Endothelial cell of hepatic sinusoid (primary cell): ENCODE measurements around the gene DSCAM.

ENCODE experiments used
- in situ Hi-C: cut with HindIII; loops from 2 replicates; pipeline ENCODE4 v1.10.0; 2017; ENCODE audit warnings: low sequenced_read_pairs

The DSCAM gene

DNA sequence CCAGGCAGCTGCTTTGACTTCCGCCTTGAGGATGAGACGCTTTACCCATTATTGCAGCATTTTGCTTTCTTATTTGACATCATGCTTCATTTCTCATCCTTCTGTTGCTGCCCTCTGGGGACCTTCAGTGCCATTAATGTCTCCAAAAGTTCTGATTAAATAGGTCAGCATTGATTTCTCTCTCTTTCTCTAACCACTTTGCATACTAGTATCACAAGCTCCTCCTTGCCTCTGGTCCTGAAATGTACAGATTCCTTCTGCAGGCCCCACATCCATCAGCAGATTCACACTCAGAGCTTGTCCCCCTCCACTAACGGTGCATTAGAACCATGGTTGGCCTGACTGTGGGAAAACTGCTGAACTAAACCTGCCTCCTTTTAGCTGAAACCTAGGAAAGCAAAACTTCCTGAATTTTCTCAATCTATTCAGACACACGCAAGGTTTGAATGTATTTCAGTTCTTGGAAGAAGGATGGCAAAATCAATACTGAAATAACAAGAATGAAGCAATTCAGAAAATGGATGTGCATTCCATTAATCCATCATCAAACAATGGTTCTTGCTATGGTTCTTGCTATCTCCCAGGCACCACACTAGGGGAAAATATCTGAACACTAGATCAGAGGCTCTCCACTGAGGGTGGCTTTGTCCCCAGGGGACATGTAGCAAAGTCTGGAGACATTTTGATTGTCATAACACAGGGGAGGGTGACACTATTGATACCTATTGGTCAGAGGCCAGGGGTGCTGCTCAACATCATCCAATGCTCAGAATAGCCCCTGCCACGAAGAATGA lies 825.2 kb downstream of the DSCAM start:
- in situ Hi-C loops, result no loop called here

DNA sequence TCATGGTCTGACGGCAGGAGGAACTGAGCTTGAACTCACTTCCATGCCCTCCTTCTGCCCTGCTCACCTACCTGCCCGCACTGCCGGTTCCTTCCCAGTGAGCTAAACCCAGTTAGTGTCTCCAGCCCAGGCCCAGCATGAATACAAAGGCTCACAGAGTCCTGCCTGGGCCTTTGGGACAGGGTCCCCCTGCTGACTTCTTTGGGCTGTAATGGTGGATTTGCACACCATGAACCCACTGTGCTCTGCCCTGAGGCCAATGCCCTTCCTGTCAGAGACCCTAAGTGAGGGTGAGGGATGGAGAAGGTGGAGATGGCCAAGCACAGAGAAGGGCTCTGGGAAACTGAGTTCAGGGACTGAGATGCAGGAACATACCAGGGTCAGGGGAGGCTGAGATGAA lies 826.3 kb downstream of the DSCAM start:
- in situ Hi-C loops, result no loop called here

DNA sequence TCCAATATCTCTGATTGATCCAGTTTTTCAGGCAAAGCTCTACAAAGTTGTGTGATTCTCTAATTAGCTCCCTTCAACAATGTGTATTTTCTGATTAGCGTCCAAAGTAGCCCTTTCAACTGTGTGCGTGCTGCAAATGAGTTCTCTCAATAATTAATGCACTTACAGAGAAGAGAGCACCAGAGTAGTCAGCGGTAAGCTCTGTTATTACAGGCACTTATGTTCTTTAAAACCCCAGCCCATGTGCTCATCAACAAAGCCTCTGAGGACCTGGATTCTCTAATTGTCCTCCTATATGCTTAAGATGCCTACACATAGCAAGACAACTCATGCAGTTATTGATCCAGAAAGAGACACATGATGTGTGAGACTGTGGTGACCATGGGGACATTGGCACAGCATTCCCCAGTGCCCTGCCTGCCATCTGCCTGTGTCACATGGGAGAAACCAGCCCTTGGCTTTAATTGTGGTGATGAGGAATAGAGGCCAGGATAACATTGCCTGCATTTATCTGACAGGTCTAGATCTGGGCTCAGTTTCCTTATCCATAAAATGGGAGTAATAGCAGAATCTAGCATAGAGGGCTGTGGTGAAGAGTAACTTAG lies 828.0 kb downstream of the DSCAM start:
- in situ Hi-C loops, result no loop called here

DNA sequence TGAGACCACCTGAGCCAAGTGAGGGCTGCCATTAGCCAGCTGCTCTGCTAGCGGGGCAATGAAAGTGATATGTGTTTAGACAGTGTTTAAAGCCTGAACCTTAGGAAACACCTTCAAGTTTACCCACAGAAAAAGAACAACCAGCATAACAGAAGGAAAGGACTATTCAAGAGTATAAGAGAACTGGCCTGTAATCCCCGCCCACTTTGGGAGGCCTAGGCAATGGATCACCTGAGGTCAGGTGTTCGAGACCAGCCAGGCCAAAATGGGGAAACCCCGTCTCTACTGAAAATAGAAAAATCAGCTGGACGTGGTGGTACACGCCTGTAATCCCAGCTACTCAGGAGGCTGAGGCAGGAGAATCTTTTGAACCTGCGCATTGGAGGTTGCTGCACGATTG lies 830.3 kb downstream of the DSCAM start:
- in situ Hi-C loops, result no loop called here

DNA sequence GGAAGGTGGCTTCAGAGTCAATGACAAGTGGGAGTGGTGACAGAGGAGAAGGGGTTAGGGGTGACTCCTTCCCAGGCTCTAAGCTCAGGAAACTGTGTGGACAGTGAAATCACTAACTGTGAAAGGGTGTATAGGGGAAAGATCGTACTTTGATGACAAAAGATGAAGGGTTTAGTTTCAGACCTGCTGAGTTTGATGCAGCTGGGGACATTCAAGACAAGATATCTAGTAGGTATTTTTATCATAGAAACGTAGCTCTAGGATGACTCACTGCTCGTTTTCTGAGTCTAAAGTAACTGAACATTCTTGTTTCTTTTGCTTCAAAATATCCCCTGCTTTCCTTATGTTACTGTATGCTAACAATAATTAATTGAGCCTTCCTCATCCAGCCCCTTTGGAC lies 830.7 kb downstream of the DSCAM start:
- in situ Hi-C loops, result no loop called here

DNA sequence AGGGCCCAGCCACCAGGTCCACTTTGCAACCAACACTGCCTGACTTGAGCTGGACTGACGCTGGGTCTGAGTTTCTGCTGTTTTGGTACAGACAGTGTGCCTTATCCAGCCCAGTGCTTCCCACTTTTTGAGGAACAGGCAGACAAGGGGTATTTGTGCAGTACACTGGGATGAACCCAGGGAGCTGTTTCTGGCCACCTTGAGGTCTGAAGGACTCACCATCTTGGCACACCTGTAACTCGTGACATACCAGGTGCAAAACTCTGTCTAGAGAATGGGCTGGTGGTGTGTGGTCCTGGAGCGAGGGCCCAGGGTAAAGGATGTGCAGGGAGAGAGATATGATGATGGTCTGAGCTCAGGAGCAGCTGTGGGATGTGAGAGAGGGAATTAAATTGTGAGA lies 831.1 kb downstream of the DSCAM start:
- in situ Hi-C loops, result no loop called here

DNA sequence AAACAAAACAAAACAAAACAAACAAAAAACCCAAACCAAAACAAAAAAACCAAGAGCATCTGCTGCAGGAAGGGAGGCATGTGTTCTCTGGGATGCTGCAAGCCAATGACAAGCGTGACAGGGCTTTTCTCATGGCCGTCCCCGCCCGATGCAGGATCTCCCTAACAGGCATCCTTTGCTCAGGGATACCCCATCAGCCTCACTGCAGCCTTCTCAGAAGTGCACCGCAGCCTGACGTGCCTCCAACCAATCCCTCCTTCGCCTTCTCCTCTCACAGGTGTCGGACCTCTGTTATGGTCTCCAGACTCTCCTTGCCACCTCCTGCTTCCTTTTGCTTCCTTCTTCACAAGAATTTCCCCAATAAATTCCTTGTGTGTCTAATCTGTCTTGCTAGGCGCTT lies 832.6 kb downstream of the DSCAM start:
- in situ Hi-C loops, result no loop called here

DNA sequence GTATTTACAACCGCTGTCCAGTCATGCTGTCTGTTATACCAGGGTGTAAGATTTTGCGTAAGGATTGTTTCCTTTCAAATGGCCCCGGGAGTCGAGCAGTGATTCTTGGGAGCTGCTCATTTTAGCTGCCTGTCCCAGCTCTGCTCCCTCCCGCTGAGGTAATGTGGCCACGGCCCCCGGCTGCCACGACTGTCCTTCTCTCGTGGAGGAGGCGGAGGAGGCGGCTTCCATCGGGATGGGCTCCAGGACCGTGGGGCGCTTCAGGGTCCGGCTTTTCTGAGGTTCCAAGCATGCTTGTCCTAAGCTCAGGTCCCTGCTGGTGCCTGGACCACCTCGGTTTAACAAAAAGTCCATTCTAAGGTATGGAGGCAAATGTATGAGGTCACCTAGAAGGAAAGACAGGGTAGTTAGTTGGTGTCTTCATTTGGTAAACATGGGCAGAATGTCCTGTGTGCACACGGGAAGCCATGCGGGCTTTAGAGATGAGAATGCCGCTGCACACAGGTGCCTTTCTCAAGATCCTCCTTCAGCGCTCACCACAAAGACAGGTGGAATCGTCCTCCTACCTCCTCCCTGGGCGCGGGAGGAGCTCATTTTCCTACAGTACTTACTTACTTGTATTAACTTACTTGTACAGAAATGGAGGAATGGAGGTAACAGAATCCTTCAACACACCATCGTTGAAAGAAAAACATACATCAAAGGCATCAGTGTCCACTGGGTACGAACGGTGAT lies 833.8 kb downstream of the DSCAM start:
- in situ Hi-C loops, result no loop called here

DNA sequence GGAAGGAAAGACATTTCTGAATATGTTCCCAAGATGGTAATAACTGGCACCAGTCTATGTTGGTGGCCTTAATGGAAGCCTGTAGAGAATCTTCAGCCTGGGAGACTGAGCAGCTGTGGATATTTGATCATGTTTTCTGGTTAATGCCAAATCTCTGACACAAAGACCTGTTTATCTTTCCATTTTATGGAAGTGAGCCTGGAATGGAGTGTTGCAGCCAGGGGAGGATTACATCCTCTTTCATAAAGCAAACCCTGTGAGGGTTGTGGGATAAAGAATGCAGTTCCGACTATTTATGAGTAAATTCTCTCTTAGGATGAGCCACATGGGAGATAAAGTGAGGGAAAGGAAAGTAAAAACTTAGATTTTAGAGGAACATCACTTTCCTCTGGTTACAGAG lies 835.6 kb downstream of the DSCAM start:
- in situ Hi-C loops, result no loop called here

DNA sequence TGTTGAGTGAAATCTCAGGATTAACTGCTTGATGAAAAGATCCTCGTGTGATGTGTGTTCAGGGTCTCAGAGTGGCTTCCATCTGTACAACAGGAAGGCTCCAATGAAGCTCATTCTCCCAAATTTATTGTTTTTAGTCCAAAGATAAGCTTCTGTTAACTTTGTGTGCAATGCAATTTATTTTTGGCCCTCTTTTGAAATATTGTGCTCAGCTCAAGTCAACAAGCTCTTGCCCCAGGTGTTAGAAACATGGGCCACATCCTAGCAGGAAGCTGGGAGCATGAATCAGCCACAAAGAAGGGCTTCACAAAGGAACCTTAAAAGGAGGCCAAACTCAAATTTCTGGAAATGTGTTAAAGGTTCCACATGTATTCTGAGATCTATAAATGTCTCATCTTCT lies 844.0 kb downstream of the DSCAM start:
- in situ Hi-C loops, result no loop called here

DNA sequence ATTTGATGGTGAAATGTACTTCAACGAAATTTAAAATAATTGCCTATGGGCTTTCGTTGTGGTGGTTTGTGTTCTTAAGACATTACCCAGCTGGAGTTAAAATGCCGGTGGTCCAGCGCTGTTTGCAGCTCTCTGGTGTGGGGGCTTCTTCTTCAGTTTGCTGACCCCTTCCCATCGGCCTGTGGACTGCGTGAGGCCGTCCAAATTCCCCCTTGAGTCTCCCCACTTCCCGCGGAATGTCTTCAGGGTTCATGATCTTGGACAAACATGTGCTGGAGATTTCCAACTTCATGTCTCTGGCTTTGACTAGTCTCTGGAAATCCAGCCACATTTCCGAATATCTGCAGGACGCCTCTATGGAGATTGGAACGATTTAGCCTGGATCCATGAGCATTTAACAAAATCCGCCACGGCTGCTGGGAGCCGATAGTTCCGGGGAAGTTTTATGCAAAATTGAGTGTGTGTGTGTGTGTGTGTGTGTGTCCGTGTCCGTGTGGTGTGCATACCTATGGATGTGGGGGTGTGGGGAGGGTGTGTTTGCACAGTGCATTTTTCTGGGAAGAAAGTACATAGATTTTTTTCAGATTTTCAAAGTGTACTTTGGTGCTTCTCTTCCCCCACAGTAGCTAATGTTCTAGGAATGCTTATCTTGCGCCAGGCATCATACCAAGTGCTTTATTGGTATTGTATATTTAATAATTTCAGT lies 862.5 kb downstream of the DSCAM start:
- in situ Hi-C loops, result no loop called here

DNA sequence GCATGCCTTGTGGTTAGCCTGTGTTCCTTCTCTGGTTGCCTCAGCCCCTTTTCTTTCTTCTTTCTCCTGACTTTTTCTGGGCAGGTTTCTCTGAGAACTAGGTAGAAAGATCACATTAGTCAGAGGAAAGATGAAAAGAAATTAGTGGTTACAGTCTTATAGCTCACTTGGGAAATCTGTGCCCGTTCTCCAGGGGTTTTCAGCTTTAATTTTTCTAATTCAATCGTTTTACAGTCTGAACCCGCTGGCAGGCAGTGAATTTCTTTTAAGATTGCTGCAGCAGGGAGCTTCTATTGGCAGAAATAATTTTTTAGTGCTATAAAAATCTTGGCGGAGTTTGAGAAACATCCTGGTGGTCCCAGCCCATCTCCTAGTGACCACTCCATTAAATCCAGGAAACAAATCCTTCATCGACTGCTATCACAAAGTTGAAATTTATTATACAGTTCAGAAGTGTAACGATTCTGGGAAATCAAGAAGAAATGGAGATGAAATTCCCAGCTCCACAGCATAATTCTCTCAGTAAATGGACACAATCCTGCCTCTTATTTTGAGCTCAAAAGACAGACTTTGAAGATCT lies 866.6 kb downstream of the DSCAM start:
- in situ Hi-C loops, result no loop called here

DNA sequence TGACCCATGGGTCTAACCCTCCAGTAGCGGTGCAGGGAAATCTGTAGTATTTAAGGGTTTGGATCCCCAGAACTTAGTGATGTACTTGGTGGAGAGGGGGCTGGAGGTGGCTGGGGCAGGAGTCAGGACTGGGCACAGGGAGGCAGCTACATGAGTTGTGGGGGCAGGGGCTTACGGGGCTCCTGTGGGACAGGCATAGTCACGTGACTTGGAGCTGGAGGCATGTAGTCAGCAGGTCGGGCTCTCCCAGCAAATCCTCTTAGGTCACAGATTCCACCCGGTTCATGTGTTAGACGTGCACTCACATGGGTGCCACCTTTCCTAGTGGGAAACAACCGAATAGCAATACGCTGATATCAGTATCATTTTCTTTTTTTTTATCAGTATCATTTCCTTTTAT lies 867.6 kb downstream of the DSCAM start:
- in situ Hi-C loops, result no loop called here

DNA sequence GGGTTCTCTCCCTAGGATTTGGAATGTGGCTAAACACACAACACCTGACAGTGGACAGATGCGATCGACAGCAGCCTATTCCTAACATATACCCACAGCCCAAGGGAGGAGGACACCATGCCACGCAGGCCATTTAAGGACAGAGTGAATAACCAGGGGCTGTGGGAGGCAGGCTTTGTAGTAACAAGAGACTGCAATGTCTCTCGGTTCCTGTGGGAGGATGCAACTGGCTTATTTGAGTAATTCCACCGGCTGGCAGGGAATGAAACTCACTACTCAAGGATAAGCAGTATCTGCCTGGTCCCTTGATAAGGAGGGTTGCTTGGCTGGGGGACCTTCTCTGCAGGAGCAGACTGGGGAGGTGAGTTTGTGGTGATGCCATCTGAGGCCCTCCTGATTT lies 870.2 kb downstream of the DSCAM start:
- in situ Hi-C loops, result no loop called here

DNA sequence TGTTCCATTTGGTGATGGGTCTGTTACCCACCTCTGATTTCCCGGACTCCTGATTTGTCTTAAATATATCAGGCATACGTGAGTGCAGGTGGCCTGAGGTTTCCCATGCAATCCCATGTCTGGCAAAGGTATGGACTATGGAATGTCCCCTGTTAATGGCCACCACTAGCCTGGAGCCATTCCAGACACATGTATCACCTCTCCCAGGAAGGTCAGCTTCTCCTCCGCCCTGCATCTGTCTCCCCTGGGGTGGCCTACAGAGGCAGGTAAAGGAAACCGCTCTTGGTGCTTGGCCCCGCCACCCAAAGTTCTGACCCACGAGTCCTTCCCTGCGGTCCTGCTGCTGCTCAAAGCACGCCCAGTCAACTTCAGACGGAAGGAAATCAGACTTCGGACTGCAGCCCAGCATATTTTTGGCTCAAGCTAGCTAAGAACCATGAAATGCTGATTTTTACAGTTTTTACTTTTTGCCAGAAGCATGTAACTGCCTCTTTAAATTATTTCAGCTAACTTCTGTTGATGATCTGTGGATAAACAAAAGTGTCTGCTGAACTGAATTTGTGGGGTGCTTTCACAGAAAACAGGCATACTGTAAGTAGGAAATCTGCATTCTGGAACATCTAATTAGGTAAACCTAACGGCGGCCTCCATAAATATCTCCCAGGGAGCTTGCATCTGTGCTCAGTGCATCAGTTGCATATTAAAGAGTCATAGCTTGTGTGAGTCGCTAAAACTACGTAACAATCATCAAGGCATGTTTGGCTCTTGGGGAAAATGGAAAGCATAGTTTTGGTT lies 873.8 kb downstream of the DSCAM start:
- in situ Hi-C loops, result no loop called here

DNA sequence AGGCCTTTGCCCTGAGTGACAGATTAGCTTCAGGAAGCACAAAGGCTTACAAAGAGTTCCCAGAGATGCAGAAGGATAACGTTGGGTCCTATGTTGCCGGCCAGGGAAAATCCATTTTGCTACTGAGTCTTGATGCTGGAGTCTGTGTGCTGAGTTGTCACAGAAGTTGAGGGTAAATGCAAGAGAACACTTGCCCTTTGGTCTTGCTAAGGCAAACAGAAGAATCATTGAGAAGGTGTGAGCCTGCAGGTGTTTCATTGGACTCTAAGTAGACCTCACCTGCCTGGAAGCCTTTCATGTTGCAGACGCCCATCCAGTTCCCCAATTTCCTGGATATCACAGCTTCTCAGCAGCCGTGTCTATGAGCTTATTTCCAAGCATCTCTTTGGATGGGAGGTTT lies 874.5 kb downstream of the DSCAM start:
- in situ Hi-C loops, result no loop called here

DNA sequence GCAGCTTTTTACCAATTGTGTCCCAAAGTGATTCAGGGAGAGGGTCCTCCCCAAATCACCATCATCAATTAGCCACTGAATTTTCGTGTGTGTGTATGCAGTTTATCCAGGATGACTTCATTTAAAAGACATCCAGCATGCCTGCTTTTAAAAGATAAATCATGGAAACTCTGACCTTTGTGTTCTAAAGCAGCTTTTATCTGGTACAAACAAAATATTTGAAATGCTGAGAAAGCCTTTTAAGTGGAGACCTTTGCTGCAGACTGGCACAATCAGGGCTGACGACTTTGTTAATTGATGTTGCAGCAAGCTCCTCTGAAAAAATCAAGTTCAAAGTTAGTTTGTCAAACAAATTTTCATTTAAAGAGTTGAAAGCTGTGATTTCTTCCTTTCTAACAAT lies 875.0 kb downstream of the DSCAM start:
- in situ Hi-C loops, result no loop called here

DNA sequence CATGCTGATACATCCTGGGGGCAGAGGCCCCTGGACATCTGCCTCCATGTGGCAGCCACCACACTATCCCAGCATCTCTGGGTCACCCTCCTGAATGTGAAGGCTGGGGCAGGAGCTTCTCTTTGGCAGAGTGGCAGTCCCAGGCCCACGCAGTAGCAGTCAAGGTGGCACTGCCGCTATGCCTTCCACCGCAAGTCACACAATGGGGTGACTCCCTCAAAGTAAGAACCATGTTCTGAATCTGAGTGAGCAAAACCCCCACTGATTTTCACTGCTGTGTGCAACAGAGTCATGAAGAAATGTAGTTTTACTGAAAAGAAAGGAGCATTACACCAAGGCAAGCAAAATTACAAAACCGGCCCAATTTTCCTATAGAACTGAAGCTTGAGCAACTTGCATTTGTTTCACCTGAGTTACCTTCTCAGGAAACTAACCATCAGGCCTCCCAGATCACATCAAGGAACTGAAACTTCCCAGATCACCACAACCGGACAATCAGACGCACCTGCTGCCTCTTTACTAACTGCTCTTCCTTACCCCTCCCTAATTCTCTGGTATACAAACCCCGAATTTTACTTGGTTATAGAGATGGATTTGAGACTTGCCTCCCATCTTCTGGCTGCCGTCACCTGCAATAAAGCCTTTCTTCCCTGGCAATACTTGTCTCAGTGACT lies 877.1 kb downstream of the DSCAM start:
- in situ Hi-C loops, result no loop called here

DNA sequence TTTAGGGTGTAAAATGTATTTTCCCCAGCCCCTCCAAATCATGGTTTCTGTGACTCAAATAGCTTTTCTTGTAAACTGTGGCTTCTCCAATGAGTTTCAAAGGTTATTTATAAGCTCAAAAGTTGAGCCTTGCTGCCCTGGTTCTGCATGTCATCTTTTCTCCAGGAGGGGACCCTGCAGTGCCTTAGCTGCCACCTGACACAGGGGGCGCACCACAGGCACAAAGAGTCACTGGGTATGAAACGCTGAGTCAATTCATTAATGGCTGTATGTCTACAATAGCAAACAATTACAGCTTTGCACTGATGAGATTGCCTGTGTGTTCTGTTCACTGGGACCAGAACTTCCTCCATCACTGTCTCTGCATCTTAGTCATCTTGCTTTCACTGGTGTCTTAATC lies 878.9 kb downstream of the DSCAM start:
- in situ Hi-C loops, result no loop called here

DNA sequence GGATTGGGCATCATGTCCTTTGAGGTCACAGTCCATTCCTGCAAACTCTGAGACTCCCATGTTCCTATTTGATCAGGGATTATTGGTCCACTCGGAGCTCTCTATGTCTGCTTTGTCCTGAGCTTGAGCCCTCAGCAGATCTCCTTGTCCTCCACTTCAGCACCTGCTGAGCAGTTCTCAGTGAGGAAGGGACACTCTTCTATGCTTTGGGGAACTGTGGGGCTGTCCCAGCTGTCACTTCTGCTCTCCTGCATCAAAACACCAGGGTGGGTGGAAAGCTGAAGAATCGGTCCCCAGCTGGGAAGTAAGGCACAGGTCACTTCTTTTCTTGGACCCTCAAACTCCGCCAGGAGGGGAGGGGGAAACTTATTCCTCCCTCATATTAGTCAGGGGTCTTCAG lies 880.2 kb downstream of the DSCAM start:
- in situ Hi-C loops, result no loop called here
